GM19324 (cell line): ENCODE measurements around the gene PTMA.

Source experiments
- ATAC-seq: cut with Tn5 transposase; IDR thresholded peaks from one replicate; pipeline ENCODE4 v1.9.1; 2021; ENCODE audit warnings: mild to moderate bottlenecking, moderate library complexity; ENCODE audit not compliant: unreplicated experiment, low FRiP score

Gene PTMA

GRCh38 chr2:231674587-231675338 lies 33.6 kb upstream of the PTMA start:
- no peak for ATAC-seq

- no peak for ATAC-seq
Measured at GRCh38 chr2:231676243-231676642, 32.1 kb upstream of the PTMA start.

GRCh38 chr2:231677632-231678104 lies 30.7 kb upstream of the PTMA start:
- no peak for ATAC-seq

DNA sequence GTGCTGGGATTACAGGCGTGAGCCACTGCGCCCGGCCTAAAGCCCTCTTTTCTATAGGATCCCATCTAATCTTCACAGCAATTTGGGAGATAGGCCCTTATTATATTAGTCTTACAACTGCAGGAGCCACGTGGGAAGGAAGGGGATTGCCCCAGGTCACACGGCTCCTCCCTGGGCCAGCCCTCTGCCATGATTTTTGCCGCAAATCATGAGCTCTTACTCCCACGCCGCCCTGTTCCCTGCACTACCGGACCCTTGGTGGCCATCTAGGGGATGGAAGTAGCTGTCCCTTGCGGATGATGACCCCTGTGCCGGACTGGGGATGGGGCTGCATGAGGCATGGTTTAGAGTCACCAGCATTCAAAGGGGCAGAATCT lies 28.4 kb upstream of the PTMA start:
- no peak for ATAC-seq

DNA sequence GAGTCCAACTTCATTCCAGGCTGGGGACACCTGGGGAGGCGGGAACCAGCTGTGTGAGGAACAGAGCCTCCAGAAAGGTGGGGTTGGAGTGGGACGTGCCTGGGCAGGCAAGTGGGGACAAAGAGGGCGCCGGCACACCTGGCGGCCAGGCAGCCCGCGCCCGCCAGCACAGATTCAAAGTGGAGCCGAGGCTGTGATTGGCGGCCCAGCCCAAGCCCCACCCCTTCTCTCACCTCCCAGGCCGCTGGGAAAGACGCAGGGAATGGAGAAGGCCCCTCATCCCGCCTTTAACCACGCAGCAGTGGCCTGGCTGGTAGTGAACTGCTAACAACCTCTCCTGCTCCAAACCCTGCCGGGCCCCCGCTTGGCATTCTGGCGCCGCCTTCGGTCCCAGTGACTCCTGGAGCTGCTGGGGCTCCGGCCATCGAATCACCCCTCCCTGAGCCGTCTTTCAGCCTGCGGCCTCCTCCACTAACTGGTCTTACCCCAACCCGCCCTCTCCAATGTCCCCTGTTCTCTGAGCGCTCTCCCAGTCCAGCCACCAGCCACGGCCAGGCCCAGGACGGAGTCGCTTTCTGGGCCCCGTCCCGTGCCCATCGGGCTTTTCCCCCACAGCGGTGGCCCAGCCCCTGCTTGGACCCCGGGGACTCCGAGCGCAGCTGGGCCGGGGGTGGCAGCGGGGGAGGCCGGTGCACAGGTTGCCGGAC lies 27.9 kb upstream of the PTMA start:
- ATAC-seq = no peak

GRCh38 chr2:231680992-231681852 lies 27.1 kb upstream of the PTMA start:
- ATAC-seq = no peak

DNA sequence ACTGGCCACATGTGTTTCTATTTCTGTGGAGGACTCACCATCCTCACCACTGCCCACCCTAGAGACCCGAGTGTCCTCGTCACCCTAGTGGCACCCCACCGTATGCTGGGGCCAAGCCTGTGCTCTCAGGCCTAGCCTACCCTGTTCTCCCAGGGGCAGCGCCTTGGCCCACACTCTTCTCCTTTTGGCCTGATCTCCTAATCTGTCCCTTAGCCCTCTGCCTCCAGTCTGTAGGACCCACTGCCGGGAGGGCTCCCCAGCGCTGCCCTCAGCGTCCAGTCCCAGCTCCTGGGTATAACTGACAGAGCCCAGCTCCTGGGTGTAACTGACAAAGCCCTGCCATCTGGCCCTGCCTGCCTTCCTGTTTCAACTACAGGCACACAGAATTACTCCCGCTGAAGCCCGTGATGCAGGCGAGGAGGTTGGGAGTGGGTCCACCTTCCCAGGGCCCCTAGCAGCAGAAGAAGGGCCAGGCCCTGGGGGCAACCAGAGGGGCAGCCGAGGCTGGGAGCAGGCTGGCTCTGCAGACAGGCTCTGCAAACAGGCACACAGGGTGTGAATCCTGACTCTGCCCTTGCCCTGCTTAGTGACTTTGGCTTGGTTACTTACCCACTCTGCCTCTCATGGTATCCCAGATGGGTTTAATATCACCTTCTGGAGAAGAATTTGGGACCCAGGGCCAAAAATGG lies 25.6 kb upstream of the PTMA start:
- ATAC-seq = no peak

DNA sequence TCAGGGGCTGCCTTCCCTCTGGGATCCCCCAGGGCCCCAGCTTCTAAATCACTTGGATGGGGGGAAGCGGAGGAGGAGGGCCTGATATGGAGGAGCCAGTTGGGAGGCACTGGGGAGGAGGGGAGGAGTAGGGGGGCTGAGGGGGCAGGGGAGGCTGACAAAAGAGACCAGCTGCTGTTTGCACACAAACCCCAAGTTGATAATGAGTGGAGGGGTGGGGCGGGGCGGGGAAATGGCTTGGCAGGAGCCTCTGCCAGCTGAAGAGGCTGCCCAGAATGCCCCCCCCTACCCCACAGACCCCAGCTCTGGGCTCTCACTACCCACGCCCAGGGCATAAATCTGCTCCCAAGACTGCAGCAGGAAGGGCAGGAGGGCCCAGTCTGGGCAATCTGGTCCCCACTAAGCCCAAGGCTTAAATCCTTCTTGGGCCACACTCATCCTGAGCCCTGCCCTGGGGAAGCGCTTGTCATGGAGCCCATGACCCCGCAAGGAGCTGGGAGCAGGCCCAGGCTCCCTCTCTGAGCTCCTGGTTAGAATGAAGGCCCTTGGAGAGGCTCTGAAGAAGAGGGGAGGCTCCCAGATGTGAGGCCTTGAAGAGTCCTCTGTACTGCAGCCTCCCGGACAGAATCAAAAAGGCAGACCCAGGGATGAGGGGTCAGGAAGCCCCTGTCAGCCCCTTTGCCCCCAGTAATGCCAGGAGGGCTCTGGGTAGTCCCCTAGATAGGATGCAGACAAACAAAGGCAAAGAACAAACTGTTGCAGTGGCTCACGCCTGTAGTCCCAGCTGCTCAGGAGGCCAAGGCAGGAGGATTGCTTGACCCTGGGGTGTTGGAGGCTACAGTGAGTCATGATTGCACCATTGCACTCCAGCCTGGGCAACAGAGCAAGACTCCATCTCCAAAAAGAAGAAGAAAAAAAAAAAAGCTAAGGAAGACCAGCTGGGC lies 24.8 kb upstream of the PTMA start:
- ATAC-seq = no peak

DNA sequence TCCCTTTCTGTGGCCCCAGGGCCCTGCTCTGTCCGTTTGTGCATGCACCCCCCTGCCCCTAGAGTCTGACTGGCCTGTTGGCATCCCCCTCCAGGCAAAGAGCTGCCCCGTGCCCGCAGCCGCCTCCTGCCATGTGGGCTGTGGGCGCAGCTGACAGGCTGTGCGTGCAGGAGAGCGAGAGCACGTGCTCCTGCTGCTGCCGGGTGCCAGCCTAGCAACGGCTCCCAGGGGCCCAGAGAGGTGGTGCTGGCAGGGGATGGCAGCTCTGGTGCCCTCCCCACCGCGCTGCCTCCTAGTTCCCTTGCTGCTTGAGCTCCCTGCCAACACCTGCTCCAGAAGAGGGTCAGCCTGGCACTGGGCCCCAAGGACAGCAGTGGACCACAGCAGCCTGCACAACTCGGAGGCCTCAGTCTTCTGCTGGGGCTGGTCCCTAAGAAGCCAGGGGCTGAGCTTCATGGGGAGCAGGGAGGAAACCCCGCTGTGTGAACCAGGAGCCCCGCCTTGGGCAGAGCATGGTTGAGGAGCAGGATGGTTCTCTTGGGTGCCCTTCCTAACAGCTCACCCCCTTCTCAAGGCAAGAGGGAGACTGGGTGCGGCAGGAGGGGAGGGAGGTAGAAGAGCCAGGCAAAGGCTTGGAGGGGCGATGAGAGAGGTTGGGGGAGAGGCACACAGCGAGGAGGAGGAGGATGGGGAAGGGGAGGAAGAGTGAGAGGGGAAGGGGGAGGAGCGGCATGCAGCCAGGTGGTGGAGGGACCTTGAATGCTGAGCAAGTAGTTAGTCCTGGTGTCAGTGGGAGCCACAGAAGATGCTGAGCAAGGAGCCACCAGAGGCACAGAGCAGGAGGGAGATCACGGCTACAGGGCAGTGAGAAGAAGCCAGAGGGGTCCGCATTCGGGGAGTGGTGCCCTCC lies 23.8 kb upstream of the PTMA start:
- no peak for ATAC-seq

DNA sequence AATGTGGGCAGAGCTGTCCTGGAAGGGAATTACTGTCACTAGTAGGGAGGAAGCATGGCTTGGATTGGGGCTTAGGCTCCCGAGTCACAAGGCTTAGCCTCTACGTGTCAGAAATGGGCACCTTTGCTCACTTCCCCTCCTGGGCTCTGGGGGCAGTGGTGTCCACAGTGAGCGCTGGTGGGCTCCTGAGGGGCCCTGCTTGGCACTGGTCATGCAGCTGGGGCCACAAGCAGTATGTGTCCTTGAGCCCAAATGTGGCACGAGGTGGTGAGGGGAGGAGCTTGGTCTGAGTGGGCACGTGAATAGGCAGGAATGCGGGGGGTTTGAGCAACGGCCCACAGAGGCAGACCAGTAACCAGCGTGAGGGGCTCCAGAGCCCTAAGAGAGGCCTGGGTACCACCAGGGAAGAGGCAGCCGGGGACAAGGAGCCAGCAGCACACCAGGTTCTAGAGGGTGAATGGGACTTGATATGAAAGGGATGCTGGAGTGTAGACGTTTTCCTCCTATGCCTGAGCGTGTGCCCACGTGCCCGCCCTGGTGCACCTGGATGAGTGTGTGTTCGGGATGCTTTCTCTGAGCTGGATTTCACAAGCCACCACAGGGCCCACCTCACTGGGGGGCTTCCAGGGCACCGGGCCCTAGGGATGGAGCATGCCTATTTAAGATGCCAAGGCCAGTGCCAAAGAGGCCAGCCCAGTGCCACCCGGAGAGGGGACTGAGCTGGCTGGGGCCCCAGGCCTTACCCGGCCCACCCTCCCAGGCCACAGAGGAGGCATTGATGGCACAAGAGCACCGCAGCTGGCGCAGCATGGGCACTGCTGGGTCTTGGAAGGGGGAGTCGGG lies 22.8 kb upstream of the PTMA start:
- ATAC-seq = no peak

GRCh38 chr2:231686192-231687100 lies 21.9 kb upstream of the PTMA start:
- no peak for ATAC-seq

DNA sequence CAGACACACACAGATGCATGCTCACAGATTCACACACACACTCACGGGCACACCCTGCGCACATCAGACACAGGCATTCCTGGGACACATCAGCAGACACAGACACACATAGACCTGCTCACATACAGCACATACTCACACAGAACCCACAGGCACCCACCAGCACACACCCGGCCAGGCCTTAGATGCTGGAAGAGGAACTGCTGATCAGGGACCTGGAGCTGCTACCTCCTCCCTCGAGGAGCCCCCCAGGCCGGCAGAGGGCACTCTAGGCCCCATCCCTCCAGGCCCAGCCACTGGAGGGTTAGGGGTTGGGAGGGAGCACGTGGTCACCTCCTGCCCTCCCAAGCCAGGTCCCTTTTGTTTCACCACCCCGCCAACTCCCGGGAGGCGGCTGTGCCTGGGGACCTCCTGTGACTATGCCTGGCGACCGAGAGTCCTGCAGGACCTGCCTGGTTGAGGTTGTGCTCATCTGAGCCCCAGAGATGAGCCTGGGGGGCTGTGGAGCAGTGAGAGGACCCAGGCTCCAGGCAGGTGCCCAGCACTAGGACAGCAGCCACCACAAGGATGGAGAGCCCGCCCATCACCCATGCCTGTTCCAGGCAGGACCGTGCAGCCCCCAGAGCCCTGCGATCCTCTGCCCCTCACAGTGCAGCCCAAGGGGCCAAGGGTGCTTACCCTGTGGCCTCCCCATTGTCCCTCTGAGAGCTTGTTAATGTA lies 21.0 kb upstream of the PTMA start:
- no peak for ATAC-seq

- no peak for ATAC-seq
Measured at GRCh38 chr2:231687961-231688360, 20.4 kb upstream of the PTMA start.

DNA sequence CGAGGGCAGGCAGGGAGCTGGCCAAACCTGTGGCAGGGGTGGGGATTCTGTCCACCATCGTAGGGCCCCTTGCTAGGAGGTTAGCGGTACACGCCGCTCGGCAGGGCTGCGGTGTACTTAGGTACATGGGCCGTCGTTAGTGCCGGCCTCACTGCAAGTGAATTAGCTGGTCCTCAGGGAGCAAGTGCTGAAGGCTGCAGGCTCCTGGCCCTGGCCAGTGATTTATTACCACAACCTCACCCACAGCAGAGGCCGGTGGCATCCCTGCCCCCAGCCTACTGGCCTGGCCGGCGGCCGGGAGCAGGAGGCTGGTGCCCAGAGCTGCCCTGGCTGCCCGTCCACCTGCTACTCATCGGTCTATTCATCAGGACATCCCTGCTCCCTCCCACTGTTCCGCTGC lies 19.6 kb upstream of the PTMA start:
- ATAC-seq = no peak

GRCh38 chr2:231689124-231689893 lies 19.0 kb upstream of the PTMA start:
- no peak for ATAC-seq
